Testis (tissue), 2 donors: Measurements from ENCODE around the gene HEATR5A.

ENCODE experiments used
- CTCF ChIP-seq, 3 experiments: fragments of 450-650 bp in 2 of 3; fragments of 200-600 bp in 1 of 3; sonication (generic) in 1 of 3; IDR thresholded peaks; one replicate each; pipeline ENCODE4 v1.5.1; 2016 to 2019; ENCODE audit warnings: antibody characterized with exemption in 3 of 3, mild to moderate bottlenecking in 2 of 3, moderate library complexity in 1 of 3
- POLR2A ChIP-seq: fragments of 450-650 bp; IDR thresholded peaks from one replicate; pipeline ENCODE4 v1.6.1; 2017; ENCODE audit warnings: antibody characterized with exemption, mild to moderate bottlenecking, moderate library complexity

- TF ChIP-seq CTCF (IDR thresholded peaks at IDR 0.05) (no peak), POLR2A (no peak)
Measured at GRCh38 chr14:31465111-31465510, 44.8 kb upstream of the HEATR5A start.
